SHP77 (cell line): ENCODE results near the gene GNG12.
A peak's percentile ranks its signal among the peaks of the same experiment; 100 is the strongest.

Source experiments
- DNase-seq, 2 experiments: peaks; one replicate each; lab custom pipeline; 2025; lab: John Stamatoyannopoulos, UW

GNG12 gene

DNA sequence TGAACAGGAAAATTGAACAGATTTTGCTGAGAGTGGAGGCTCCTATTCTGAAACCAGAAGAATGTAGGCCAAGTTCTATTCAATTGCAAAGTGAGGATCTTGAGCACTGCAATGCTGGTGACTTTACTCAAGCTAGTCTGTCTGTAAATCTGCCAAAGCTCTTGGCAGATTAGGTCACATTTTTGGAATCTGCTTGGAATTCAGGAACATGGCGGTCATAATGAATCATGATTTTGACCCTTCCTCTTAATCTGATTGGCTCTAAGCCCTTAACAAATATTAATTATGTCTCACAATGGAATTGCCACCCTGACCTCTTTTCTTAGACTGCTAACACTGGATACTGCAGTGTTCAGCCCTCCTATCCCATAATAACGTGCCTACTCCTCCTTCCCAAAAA is 7.2 kb upstream of the GNG12 start:
- no peak for DNase-seq

DNA sequence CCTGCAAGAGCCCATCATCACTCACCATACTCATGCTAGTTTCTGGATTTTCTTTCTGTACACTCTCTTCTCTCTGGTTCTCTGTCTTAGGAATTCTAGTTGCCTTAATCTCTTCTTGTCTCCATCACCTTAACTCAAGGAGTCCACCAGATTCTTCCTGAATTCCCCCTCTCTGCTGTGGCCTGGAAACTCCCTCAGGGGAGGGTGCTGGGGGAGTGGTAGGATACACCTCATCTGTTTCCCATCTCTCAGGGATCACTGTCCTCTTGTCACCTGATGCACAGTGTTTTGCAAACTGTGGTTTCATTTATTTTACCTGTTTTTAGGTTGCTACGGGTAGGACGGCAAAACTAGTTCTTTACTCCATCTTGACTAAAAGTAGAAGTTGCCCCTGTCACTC is 6.6 kb upstream of the GNG12 start:
- DNase-seq: no peak

DNA sequence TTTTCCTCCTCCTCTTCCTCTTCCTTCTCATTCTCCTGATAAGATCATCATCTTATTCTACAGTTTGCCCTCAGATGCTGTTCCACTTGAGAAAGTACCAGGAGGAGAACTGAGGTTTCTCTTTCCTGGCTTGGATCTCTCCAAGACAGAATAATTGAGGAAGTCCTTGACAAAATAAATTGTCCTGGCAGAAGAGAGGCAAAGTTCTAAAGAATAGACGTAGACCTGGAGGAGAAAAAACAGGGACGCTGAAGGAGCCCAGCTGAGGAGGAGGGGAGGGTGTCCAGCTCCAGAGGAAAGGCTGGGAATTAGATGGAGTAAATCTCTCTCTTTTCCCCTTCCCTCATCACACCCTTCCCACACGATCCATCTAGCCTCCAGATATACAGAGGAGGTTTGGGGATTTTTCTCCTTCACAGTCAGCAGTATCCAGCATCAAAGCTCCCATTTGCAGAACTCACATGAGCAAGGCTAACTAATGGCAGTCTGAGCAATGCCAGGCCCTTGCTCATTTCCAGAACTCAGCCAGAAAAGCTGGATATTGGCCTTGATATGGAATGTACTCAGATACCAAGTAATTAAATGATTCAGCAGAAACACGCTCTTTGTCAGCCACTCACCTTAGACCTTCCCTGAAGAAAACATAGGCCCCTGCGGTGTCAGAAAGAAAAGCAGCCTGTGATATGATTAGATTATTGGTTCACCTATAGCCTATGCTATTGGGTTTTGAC is 5.1 kb upstream of the GNG12 start:
- DNase-seq: no peak

- DNase-seq: no peak
These were observed 3.5 kb upstream of the GNG12 start for GRCh38 chr1:67836769-67837168.

DNA sequence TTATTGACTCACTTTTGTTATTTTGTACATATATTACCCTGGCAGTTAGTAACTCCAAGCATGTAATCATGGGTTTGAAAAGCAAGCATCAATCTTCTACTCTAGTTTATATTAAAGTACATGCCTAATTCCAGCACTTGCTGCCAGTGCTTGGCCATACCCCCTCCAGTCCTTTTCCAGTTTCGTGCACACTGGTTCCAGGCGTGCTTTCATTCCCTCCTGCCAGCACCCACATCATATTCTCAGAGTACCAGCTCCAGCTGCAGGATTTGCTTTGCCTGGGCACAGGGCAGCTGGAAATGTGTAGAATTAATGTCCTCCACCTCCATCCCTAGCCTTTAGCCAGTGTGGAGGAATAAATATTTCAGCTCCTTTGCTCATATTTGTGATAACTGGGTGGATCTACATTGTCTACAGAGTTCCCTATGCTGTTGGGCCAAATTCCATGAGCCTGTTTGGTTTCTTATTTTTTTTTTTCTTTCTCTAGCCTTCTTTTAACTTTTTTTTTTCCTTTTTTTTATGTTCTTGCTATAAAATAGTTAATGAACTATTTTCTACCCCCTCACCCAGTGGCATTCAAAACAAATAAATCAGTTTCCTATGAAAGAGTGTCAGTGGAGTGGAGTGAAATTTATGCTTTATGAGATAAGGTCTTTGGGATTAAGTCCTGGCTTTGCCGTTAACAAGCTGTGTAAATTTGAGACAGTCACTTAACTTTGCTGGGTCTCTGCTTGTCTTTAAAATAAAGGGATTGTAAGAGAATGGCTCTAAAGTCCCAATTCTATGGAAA is 2.6 kb upstream of the GNG12 start:
- no peak for DNase-seq

- no peak for DNase-seq
These were observed 1.1 kb upstream of the GNG12 start for GRCh38 chr1:67834246-67834877.

DNA sequence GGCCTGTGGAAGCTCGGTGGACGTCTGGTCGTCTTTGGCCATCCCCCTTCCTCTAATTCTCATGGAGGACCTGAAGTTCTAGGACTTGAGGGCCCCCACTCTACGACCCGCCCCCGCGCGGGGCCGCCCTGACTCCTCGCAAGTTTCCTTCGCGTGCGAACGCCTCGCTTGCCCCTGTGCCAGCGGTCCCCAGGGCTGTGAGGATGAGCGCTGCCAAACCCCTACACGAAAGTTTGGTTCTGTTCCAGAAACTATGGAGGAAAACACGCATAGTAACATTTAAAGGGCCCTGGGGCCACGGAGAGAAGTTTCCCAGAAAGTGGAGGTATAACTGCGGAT is 304 bp upstream of the GNG12 start:
- no peak for DNase-seq

GRCh38 chr1:67831850-67832513 is 1.3 kb downstream of the GNG12 start:
- DNase-seq: peak in 1 of 2 experiments; percentile 26

- no peak for DNase-seq
These were observed 2.1 kb downstream of the GNG12 start for GRCh38 chr1:67830928-67831830.

GRCh38 chr1:67830226-67830625 is 3.0 kb downstream of the GNG12 start:
- no peak for DNase-seq

DNA sequence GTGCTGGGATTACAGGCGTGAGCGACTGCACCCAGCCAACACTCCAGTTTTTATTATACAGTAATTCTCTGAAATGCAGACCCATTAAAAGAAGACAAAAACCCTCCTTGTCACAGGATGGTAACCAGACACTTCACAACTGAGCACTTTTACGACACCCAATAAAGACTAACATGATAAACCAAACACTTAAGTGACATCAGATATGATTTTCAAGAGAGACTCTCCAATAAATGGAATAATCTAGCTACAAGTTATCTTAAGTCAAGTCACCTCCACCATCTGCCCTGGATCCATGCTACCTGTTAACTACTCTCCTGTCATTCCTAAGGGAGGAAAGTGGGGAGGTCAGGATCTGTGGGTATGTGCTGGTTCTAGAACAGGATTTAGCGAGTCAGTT is 5.6 kb downstream of the GNG12 start:
- no peak for DNase-seq

DNA sequence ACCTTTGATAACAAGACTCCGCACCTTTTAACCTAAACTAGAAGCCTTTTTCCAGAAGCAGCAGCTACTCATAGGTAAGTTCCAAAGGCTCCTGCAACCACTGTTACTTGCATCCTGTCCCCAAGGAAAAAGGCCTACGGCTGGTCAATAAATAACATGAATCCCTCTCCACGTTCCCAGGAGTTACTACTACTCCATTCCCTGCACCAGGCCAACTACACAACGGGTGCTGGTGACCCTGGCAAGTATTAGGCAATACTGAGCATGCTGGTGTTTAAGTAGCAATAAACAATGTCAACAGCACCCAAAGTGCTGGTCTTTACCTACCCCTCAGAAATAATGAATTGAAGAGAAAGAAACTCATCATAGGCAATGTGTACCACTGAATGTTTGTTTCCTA is 7.7 kb downstream of the GNG12 start:
- no peak for DNase-seq

GRCh38 chr1:67824766-67825165 is 8.5 kb downstream of the GNG12 start:
- peak in 1 of 2 experiments; percentile 6 for DNase-seq

GRCh38 chr1:67823615-67824014 is 9.7 kb downstream of the GNG12 start:
- DNase-seq: peak in 1 of 2 experiments; percentile 9

- DNase-seq: no peak
These were observed 12.0 kb downstream of the GNG12 start for GRCh38 chr1:67821263-67821662.

DNA sequence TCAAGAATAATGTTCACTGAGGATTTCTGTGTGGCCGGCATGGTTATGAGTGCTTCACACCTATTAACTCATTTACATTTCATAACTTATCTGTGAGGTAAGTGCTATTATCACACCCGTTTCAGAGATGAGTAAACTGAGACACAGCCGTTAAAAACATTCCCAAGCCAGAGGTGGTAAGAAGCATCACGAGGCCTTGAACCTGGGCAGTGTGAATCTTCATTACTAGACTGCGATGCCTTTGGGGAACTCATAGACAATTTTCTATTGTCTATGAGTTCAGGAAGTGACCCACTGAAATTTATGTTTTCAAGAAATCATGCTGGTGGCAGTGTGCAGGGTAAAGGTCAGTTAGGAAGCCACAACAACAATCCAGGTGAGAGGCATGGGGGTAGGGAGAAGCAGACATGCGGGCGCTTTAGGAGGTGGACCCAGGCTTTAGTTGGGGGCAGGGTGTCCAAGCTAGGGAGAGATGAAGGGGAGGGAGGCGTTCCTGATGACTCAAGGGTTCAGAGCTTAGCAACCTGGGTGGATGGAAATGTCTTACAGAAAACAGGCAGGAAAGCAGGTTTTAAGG is 14.5 kb downstream of the GNG12 start:
- no peak for DNase-seq

DNA sequence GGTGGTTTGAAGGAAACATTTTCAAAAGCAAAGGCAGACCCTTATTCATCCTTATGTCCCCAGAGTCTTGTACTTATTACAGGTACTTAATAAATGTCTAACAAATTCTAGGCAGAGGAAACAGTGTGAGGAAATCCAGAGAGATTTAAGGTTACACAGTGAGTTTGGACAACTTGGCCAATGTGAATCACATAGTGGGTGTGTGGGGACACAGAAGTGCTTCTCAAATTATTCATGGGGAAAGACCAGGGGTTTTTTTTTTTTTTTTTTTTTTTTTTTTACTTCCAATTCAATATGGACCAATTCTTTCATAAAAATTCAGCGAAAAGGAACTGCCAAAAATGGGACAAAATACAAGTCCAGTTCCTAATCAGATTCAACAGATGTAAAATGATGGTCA is 15.1 kb downstream of the GNG12 start:
- no peak for DNase-seq

DNA sequence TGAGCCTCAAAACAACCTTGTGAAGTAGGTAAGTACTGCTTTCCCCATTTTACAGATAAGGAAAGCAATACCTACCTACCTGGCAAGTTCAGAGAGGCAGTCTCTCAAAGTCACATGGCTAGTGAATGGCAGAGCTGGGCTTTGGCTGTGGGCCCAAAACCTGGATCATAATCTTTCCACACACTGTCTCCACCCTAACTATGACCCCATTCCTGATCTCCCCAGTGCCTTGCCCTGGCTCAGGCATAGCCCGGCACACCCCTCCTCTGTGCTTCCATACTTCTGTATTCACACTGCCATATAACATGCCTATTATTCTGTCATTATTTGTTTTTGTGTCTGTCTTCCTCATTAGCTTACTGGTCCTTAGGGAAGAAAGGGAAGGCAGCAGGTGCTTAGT is 15.9 kb downstream of the GNG12 start:
- DNase-seq: no peak

DNA sequence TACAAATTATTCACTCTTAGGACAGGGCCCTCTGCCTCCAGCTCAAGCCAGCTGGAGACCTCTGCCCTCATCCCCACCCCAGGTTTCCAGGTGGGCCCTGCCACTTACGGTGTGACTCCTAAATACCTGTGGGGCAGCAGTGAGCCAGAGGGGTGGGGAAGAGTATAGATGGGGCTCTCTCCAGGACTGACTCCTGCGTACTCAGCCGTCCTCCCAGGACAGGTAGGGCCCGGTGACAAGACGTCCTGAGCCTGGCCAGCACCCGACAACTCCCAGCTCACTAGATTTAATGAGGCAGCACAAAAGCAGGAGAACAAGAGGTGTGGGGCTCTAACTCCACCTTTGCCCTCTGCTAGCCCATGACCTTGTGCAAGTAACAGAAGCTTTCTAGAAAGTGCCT is 16.8 kb downstream of the GNG12 start:
- DNase-seq: no peak

GRCh38 chr1:67816095-67816475 is 17.2 kb downstream of the GNG12 start:
- DNase-seq: no peak
